Sigmoid colon (tissue), 7 donors: Measurements from ENCODE around the gene C8G. TPM values are rescaled to one million over a fixed set of nuclear protein-coding genes. Genes with fewer than 3 reads are reported as not detected.

Experiments used
- DNase-seq: peaks from one replicate; pipeline ENCODE4 v3.0.0-alpha.2; 2019
- H3K27ac ChIP-seq, 4 donors: fragments of 200-600 bp; sonication (generic); one replicate each; pipeline ENCODE4 v1.5.1; 2016 to 2019; ENCODE audit warnings: mild to moderate bottlenecking in 1 of 4
- H3K27me3 ChIP-seq, 3 donors: fragments of 200-600 bp; sonication (generic); one replicate each; pipeline ENCODE4 v1.5.1; 2019; ENCODE audit warnings: mild to moderate bottlenecking in 1 of 3
- H3K36me3 ChIP-seq, 4 donors: fragments of 200-600 bp; sonication (generic); one replicate each; pipeline ENCODE4 v1.5.1; 2016 to 2019
- H3K4me1 ChIP-seq, 4 donors: fragments of 200-600 bp; sonication (generic); one replicate each; pipeline ENCODE4 v1.5.1; 2017 to 2019
- H3K4me3 ChIP-seq, 4 donors: fragments of 200-600 bp; sonication (generic); one replicate each; pipeline ENCODE4 v1.5.1; 2017 to 2019; ENCODE audit warnings: mild to moderate bottlenecking in 2 of 4, moderate library complexity in 1 of 4
- H3K9me3 ChIP-seq, 4 donors: fragments of 200-600 bp in 3 of 4; sonication (generic) in 3 of 4; one replicate each; pipeline versions ENCODE4 v1.5.1 to v1.6.1; 2013 to 2019
- EP300 ChIP-seq, 4 donors: sonication (generic); formaldehyde crosslinking; IDR thresholded peaks; one replicate each; pipeline ENCODE4 v1.6.1; 2017; ENCODE audit warnings: antibody characterized with exemption in 4 of 4
- POLR2A ChIP-seq, 2 donors: fragments of 450-650 bp; IDR thresholded peaks; one replicate each; pipeline ENCODE4 v1.6.1; 2016; ENCODE audit warnings: antibody characterized with exemption in 2 of 2, mild to moderate bottlenecking in 2 of 2, moderate library complexity in 2 of 2
- POLR2AphosphoS5 ChIP-seq, 4 donors: sonication (generic); formaldehyde crosslinking; IDR thresholded peaks; one replicate each; pipeline ENCODE4 v1.6.1; 2017; ENCODE audit warnings: antibody characterized with exemption in 4 of 4
- WGBS, 2 donors: extraction: QIAGEN DNeasy Blood & Tissue Kit; methylation state at CpG; one replicate each; pipeline ENCODE4 v1.1.7; 2013; 5-methylcytosine and 5-hydroxymethylcytosine counted together
- intact Hi-C: fragments of 100-400 bp; cut with DNase I; formaldehyde crosslinking; loops from one replicate; pipeline ENCODE4 v1.15.1; 2023
- polyA plus RNA-seq, 3 donors: library from polyadenylated mRNA; stranded (reverse); fragments of 200-250 nt; gene quantifications; one replicate each; pipeline ENCODE4 v1.2.3, GENCODE V29; 2013
- total RNA-seq, 4 donors: library from RNA; depleted of rRNA; stranded (reverse); fragments of >200 nt; gene quantifications; one replicate each; pipeline ENCODE4 v1.1.0, GENCODE V29; 2016
- TF ChIP-seq, protein P1 (sequence below), 4 experiments: fragments of 450-650 bp in 3 of 4; fragments of 200-600 bp in 1 of 4; IDR thresholded peaks; one replicate each; pipeline ENCODE4 v1.5.1; 2016 to 2019; ENCODE audit warnings: antibody characterized with exemption in 4 of 4, mild to moderate bottlenecking in 3 of 4, moderate library complexity in 2 of 4
- donor health status: healthy with polysubstance abuse.
- donor health status: Bipolar disorder and iron deficiency.
- donor health status: healthy.

C8G gene
- total and polyA plus RNA-seq, 7 donors = 4.2 to 11.1 (median 5.4) TPM; not detected in 4

DNA sequence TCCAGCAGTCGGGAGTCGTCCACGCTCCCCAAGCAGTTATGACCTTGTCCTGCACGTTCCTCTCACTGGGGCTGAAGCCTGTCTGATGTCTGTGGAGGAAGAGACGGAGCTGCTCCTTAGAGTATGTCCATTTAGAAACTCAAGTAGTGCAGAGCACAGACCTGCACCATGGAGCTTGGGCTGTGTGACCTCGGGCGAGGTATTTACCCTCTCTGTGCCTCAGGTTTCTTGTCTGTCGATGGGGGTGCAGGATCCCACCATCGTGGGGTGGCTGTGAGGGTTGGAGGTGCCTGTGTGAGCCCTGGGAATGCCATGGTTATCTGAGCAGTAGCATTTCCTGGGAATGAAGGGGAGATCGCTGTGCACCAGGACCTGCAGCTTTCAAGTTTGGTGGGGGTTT, 44.5 kb upstream of the C8G start:
- no peak overlapping the region for H3K4me3 ChIP-seq
- peaks cover 0 to 25% (median 22%) of the 10 kb centered on the region in 4 donors for H3K4me1 ChIP-seq
- peaks cover 9 to 23% (median 15%) of the 10 kb centered on the region in 4 donors for H3K36me3 ChIP-seq
- TF ChIP-seq POLR2A (IDR thresholded peaks at IDR 0.05) (no peak), POLR2AphosphoS5 (IDR thresholded peaks at IDR 0.05) (no peak), EP300 (IDR thresholded peaks at IDR 0.05) (no peak)
- TF ChIP-seq, protein P1, sequence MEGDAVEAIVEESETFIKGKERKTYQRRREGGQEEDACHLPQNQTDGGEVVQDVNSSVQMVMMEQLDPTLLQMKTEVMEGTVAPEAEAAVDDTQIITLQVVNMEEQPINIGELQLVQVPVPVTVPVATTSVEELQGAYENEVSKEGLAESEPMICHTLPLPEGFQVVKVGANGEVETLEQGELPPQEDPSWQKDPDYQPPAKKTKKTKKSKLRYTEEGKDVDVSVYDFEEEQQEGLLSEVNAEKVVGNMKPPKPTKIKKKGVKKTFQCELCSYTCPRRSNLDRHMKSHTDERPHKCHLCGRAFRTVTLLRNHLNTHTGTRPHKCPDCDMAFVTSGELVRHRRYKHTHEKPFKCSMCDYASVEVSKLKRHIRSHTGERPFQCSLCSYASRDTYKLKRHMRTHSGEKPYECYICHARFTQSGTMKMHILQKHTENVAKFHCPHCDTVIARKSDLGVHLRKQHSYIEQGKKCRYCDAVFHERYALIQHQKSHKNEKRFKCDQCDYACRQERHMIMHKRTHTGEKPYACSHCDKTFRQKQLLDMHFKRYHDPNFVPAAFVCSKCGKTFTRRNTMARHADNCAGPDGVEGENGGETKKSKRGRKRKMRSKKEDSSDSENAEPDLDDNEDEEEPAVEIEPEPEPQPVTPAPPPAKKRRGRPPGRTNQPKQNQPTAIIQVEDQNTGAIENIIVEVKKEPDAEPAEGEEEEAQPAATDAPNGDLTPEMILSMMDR (IDR thresholded peaks at IDR 0.05) = no peak
- WGBS, 2 donors = 83 to 93% methylated on average over 10 of the region's 10 CpGs
- no peaks in the 10 kb centered on the region for H3K9me3 ChIP-seq
- intact Hi-C loops = no loop called here
- peak overlapping the region in 2 of 4 donors; percentile 76 to 85 for H3K27ac ChIP-seq
- no peak for DNase-seq
- H3K27me3 ChIP-seq = no peaks in the 10 kb centered on the region

DNA sequence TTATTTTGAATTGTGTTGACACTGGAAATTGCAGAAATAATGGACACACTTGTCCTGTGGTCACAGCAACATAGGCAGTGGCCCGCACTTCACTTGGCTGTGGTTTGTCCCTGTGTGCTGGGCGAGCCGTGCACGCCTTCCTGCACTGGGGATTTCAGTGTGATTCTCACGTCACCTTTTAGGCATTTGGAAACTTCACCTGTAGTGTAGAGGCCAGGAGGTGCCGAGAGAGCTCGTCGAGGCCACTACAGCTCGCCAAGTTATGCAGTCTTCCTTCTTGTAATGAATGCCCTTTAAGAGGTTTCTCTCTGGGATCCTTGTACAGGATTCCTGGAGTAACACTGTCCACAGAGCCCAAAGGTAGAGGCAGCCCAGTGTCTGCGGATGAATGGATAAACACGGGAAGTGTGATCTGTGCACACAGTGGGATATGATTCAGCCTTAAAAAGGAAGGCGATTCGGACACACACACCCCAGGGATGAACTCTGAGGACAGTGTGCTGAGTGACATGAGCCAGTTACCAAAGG, 44.0 kb upstream of the C8G start:
- Histone ChIP-seq H3K27me3 (no peaks in the 10 kb centered on the region), H3K9me3 (no peaks in the 10 kb centered on the region), H3K4me1 (peaks cover 0 to 25% (median 22%) of the 10 kb centered on the region in 4 donors), H3K4me3 (no peak overlapping the region), H3K27ac (peak overlapping the region; percentile 71 to 85 (median 74)), H3K36me3 (peaks cover 9 to 23% (median 15%) of the 10 kb centered on the region in 4 donors)
- intact Hi-C loops = no loop called here
- WGBS, 2 donors = 44 to 71% methylated on average over 13 of the region's 13 CpGs
- DNase-seq = no peak
- TF ChIP-seq EP300 (IDR thresholded peaks at IDR 0.05) (no peak), POLR2A (IDR thresholded peaks at IDR 0.05) (no peak), POLR2AphosphoS5 (IDR thresholded peaks at IDR 0.05) (no peak)
- TF ChIP-seq, protein P1 (IDR thresholded peaks at IDR 0.05) = no peak

DNA sequence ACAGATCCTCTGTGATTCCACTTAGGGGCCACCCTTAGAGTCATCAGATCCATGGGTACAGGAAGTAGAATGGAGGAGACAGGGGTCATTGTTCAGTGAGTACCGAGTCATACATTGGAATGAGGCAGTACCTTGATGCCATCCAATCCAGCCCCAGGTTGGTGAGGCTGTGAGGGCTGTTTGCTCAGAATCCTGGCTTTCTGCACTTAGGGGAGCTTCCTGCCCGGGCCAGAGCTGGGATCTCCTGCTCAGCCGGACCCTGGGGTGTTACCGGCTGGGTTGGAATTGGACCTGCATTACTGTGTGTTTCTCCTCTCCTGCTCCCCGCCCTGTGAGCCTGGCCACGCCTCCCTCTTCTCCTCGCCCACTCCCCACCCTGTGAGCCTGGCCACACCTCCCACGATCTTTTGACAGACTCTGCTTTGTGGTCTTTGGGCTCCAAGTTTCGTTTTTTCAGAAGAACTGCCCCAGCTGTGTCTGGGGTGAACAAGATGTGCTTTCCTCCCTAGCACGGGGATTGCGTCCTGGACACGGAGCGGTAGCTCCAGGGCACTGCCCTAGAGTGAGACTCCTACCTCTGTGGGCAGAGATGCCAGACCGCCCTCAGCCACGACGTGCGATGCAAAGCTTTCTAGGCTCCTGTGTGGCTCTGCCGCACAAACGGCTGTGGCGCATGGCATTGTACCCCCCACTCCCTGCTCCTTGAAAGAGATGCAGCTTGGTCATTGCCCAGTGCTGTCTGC, 43.4 kb upstream of the C8G start:
- Histone ChIP-seq H3K27me3 (no peaks in the 10 kb centered on the region), H3K4me1 (peaks cover 0 to 25% (median 22%) of the 10 kb centered on the region in 4 donors), H3K27ac (peak overlapping the region; percentile 71 to 85 (median 74)), H3K4me3 (peak overlapping the region in 2 of 4 donors; percentile 13), H3K9me3 (no peaks in the 10 kb centered on the region), H3K36me3 (peaks cover 9 to 26% (median 15%) of the 10 kb centered on the region in 4 donors)
- no peak for DNase-seq
- WGBS, 2 donors = 6 to 29% methylated on average over 20 of the region's 20 CpGs
- TF ChIP-seq, protein P1 (IDR thresholded peaks at IDR 0.05) = no peak
- peak in 1 of 4 donors; percentile 33 for TF ChIP-seq POLR2AphosphoS5 (IDR thresholded peaks at IDR 0.05)
- intact Hi-C loops = no loop called here

DNA sequence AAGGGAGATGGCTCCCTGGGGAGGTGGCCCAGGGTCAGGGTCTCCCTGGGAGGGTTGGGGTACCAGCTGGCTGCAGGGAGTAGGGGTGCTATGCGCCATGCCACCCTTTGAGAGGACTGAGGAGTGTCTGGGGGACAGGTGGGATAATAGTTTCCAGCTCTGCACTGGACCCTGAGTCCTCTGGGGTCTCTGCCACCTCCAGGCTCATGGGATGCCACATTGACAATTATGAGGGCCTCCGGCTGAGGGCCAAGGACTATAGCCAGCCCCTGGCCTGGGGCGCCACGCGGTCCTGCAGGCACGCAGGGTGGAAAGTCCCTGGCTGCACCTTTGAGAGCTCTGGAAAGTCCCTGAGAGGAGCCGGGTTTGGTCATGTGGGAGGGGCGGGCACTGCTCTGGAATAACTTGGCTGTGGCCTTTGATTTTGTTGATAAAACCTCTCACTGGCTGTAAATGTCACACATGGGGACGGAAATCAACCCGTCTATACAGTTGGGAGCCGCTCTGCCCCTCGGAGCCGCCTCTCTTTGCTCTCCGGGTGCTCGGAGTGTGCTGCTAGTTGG, 42.7 kb upstream of the C8G start:
- peak overlapping the region; percentile 71 to 85 (median 74) for H3K27ac ChIP-seq

More for the DNA sequence above, 42.7 kb upstream of the C8G start:
- Histone ChIP-seq H3K9me3 (no peaks in the 10 kb centered on the region), H3K36me3 (peaks cover 9 to 32% (median 15%) of the 10 kb centered on the region in 4 donors), H3K4me3 (peak overlapping the region in 2 of 4 donors; percentile 13), H3K4me1 (peaks cover 0 to 25% (median 22%) of the 10 kb centered on the region in 4 donors), H3K27me3 (no peaks in the 10 kb centered on the region)
- intact Hi-C loops = no loop called here
- DNase-seq = peak; percentile 78
- 7 to 26% methylated on average over 15 of the region's 15 CpGs for WGBS, 2 donors
- TF ChIP-seq EP300 (IDR thresholded peaks at IDR 0.05) (peak in 1 of 4 donors; percentile 68), POLR2A (IDR thresholded peaks at IDR 0.05) (peak in 1 of 2 donors; percentile 42), POLR2AphosphoS5 (IDR thresholded peaks at IDR 0.05) (peak in 3 of 4 donors; percentile 7 to 57 (median 29))
- TF ChIP-seq, protein P1 (IDR thresholded peaks at IDR 0.05) = no peak
